Testis (tissue), 2 donors: ENCODE measurements around the gene PLA2G2C.

Experiments
- CTCF ChIP-seq, 3 experiments: fragments of 450-650 bp in 2 of 3; fragments of 200-600 bp in 1 of 3; sonication (generic) in 1 of 3; IDR thresholded peaks; one replicate each; pipeline ENCODE4 v1.5.1; 2016 to 2019; ENCODE audit warnings: antibody characterized with exemption in 3 of 3, mild to moderate bottlenecking in 2 of 3, moderate library complexity in 1 of 3
- POLR2A ChIP-seq: fragments of 450-650 bp; IDR thresholded peaks from one replicate; pipeline ENCODE4 v1.6.1; 2017; ENCODE audit warnings: antibody characterized with exemption, mild to moderate bottlenecking, moderate library complexity

- TF ChIP-seq POLR2A (no peak), CTCF (IDR thresholded peaks at IDR 0.05) (no peak)
Measured at GRCh38 chr1:20134995-20135394, 51.3 kb downstream of the PLA2G2C start.
